HEK293 (cell line): ENCODE data around the gene FA2H.

Source experiments
- CTCF ChIA-PET: fragments of 350-600 bp; formaldehyde crosslinking; extraction: SDS; loops from one replicate; lab custom pipeline; 2021; ENCODE audit warnings: antibody characterized with exemption; lab: Yijun Ruan, JAX
- POLR2A ChIA-PET: fragments of 300-600 bp; formaldehyde crosslinking; extraction: SDS; loops from one replicate; lab custom pipeline; 2020; ENCODE audit warnings: antibody characterized with exemption, inconsistent platforms; lab: Yijun Ruan, JAX
- H3K27ac ChIP-seq: fragments of 200-500 bp; sonication (Bioruptor generic); 2 replicates; pipeline ENCODE4 v1.5.1; 2014; ENCODE audit warnings: low read depth, low read length, control low read depth, inconsistent platforms; ENCODE audit errors: extremely low read depth
- H3K36me3 ChIP-seq, 2 experiments: fragments of 200-500 bp in 1 of 2; sonication (Bioruptor generic) in 1 of 2; 1 replicate in 1 of 2; 2 replicates in 1 of 2; pipeline ENCODE4 v1.5.1; 2014 to 2017; ENCODE audit warnings: inconsistent platforms in 2 of 2, low read length in 2 of 2; ENCODE audit not compliant: control insufficient read depth in 2 of 2, insufficient read depth in 1 of 2
- H3K4me1 ChIP-seq: fragments of 200-500 bp; sonication (Bioruptor generic); 2 replicates; pipeline ENCODE4 v1.5.1; 2014; ENCODE audit warnings: mild to moderate bottlenecking, low read length, inconsistent platforms; ENCODE audit not compliant: control insufficient read depth, insufficient read depth
- H3K4me3 ChIP-seq: 2 replicates; pipeline ENCODE4 v1.5.1; 2011; ENCODE audit warnings: low read depth, mild to moderate bottlenecking, control low read depth, low read length, moderate library complexity
- H3K9me3 ChIP-seq: fragments of 200-500 bp; sonication (Bioruptor generic); 2 replicates; pipeline ENCODE4 v1.5.1; 2014; ENCODE audit warnings: low read depth, low read length, inconsistent platforms; ENCODE audit not compliant: control insufficient read depth, insufficient read depth
- GLIS1 ChIP-seq: fragments of 450-650 bp; formaldehyde crosslinking; IDR thresholded peaks from 2 replicates; pipeline ENCODE4 v1.5.1; 2016; ENCODE audit warnings: missing biosample characterization, missing genetic modification characterization
- HOXD13 ChIP-seq: sonication (generic); formaldehyde crosslinking; IDR thresholded peaks from 2 replicates; pipeline ENCODE4 v1.8.0; 2022; ENCODE audit warnings: missing genetic modification reagents, borderline replicate concordance
- MYNN ChIP-seq: fragments of 450-650 bp; formaldehyde crosslinking; IDR thresholded peaks from 2 replicates; pipeline ENCODE4 v1.5.1; 2016; ENCODE audit warnings: missing biosample characterization, missing genetic modification characterization, borderline replicate concordance
- OSR2 ChIP-seq: fragments of 450-650 bp; formaldehyde crosslinking; IDR thresholded peaks from 2 replicates; pipeline ENCODE4 v1.5.1; 2016; ENCODE audit warnings: missing biosample characterization, missing genetic modification characterization
- PRDM4 ChIP-seq: fragments of 450-650 bp; formaldehyde crosslinking; IDR thresholded peaks from 2 replicates; pipeline ENCODE4 v1.5.1; 2017; ENCODE audit warnings: missing biosample characterization, missing genetic modification characterization
- RBAK ChIP-seq: fragments of 450-650 bp; formaldehyde crosslinking; IDR thresholded peaks from 2 replicates; pipeline ENCODE4 v1.5.1; 2016; ENCODE audit warnings: missing biosample characterization, missing genetic modification characterization
- REST ChIP-seq: fragments of 450-650 bp; formaldehyde crosslinking; IDR thresholded peaks from 2 replicates; pipeline ENCODE4 v1.5.1; 2016; ENCODE audit warnings: missing biosample characterization, missing genetic modification characterization
- YY2 ChIP-seq: fragments of 450-650 bp; formaldehyde crosslinking; IDR thresholded peaks from 2 replicates; pipeline ENCODE4 v1.5.1; 2016; ENCODE audit warnings: missing biosample characterization, missing genetic modification characterization
- ZBTB20 ChIP-seq: fragments of 450-650 bp; formaldehyde crosslinking; IDR thresholded peaks from 2 replicates; pipeline ENCODE4 v1.5.1; 2016; ENCODE audit warnings: missing biosample characterization, missing genetic modification characterization
- ZNF174 ChIP-seq: fragments of 450-650 bp; formaldehyde crosslinking; IDR thresholded peaks from 2 replicates; pipeline ENCODE4 v1.5.0; 2017; ENCODE audit warnings: missing biosample characterization, mild to moderate bottlenecking, missing genetic modification characterization
- ZNF488 ChIP-seq: fragments of 450-650 bp; formaldehyde crosslinking; IDR thresholded peaks from 2 replicates; pipeline ENCODE4 v1.5.1; 2016; ENCODE audit warnings: missing biosample characterization, missing genetic modification characterization
- ZNF623 ChIP-seq: fragments of 450-650 bp; formaldehyde crosslinking; IDR thresholded peaks from 2 replicates; pipeline ENCODE4 v1.5.1; 2016; ENCODE audit warnings: missing biosample characterization, missing genetic modification characterization
- ZNF692 ChIP-seq: fragments of 450-650 bp; formaldehyde crosslinking; IDR thresholded peaks from 2 replicates; pipeline ENCODE4 v1.5.1; 2016; ENCODE audit warnings: missing biosample characterization, missing genetic modification characterization

The FA2H gene

GRCh38 chr16:74752258-74752657 is 22.4 kb downstream of the FA2H start:
- no peaks in the 10 kb centered on the region for H3K9me3 ChIP-seq
- H3K4me1 ChIP-seq = no peaks in the 10 kb centered on the region
- ChIA-PET POLR2A (no interaction called here), CTCF (no interaction called here)
- H3K4me3 ChIP-seq = no peak overlapping the region
- no peak overlapping the region for H3K27ac ChIP-seq
- H3K36me3 ChIP-seq = no peaks in the 10 kb centered on the region
- TF ChIP-seq ZNF623 (tag by site-specific recombination) (peak; percentile 93), HOXD13 (CRISPR knock-in tag) (no peak)
- TF ChIP-seq, all 188 proteins: peak for 1

GRCh38 chr16:74751658-74752057 is 23.0 kb downstream of the FA2H start:
- no peaks in the 10 kb centered on the region for H3K36me3 ChIP-seq
- CTCF ChIA-PET = no interaction called here
- no peaks in the 10 kb centered on the region for H3K9me3 ChIP-seq
- H3K27ac ChIP-seq = no peak overlapping the region
- no peaks in the 10 kb centered on the region for H3K4me1 ChIP-seq
- POLR2A ChIA-PET = interaction anchor here (0.9 kb wide), 1 partner anchor 13 kb away, joined by 3 read pairs; no protein-coding TSS in a partner anchor
- TF ChIP-seq ZNF623 (tag by site-specific recombination) (no peak), GLIS1 (tag by site-specific recombination) (no peak), MYNN (tag by site-specific recombination) (no peak), REST (peak; percentile 59)
- no peak overlapping the region for H3K4me3 ChIP-seq

GRCh38 chr16:74749291-74750055 is 25.1 kb downstream of the FA2H start:
- H3K4me1 ChIP-seq = no peaks in the 10 kb centered on the region
- POLR2A ChIA-PET = no interaction called here
- TF ChIP-seq ZBTB20 (tag by site-specific recombination) (0 out of 2 replicates have a peak, but pooled peaks have one; percentile 14), PRDM4 (no peak), ZNF174 (tag by site-specific recombination) (no peak), ZNF692 (tag by site-specific recombination) (no peak), RBAK (no peak), YY2 (tag by site-specific recombination) (no peak), ZNF488 (tag by site-specific recombination) (no peak), OSR2 (tag by site-specific recombination) (no peak)
- TF ChIP-seq, all 188 proteins: peak for 1
- Histone ChIP-seq H3K36me3 (no peaks in the 10 kb centered on the region), H3K4me3 (no peak overlapping the region), H3K9me3 (no peaks in the 10 kb centered on the region), H3K27ac (no peak overlapping the region)
- CTCF ChIA-PET = interaction anchor here (1.2 kb wide), 1 partner anchor 20 kb away, joined by 3 read pairs; no protein-coding TSS in a partner anchor
